HG02610 (cell line): ENCODE results near the gene FMOD.

ENCODE experiments used
- ATAC-seq: cut with Tn5 transposase; IDR thresholded peaks from one replicate; pipeline ENCODE4 v1.9.1; 2021; ENCODE audit warnings: mild to moderate bottlenecking, moderate library complexity; ENCODE audit not compliant: unreplicated experiment

Gene FMOD

DNA sequence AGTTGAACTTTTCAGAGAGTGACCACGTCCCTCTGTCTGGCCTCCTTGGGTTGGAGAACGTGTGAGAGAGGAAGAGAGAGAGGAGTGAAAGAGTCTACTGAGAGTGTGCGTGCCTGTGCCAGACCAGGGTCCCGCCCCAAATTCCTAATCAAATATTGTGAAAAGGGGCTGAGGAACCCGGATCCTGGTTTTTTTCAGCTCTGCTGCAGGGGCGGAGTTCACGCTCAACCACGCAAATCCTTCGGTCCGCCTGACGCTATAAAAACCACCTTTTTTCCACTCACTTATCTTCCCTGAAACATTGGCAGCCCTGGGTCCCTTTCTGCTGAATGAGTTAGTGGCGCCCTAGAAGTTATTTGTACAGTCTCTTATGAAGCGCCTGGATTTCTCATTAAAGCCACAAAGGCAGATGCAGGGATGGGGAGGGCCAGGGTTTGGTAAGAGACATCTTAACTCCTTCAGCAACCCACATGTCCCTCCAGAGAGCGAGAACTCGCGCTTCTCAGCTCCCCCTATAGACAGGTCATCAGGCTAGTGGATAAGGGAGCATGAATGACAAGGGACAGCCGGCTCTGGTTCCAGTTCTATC is at the start of gene FMOD:
Gene FMOD, minus strand, starts transcription at position 86 of the 589 bp plus-strand sequence. CDS start 2,852 bp downstream, outside the sequence.
- ATAC-seq = no peak

GRCh38 chr1:203396595-203397194 is 45.8 kb upstream of the FMOD start:
- ATAC-seq = no peak

GRCh38 chr1:203395751-203396150 is 44.8 kb upstream of the FMOD start:
- no peak for ATAC-seq

DNA sequence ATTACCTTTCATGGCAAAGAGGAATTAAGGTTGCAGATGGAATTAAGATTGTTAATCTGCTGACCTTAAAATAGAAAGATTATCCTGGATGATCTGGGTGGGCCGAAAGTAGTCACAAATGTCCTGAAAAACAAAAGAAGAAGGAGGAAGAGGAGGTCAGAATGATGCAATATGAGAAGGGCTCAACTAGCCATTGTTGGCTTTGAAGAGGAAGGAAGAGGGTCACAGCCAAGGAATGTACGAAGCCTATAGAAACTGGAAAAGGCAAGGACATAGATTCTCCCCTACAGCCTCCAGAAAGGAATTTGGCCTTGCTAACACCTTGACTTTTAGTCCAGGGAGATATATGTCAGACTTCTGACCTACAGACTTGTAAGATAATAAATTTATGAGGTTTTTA is 39.4 kb upstream of the FMOD start:
- no peak for ATAC-seq

DNA sequence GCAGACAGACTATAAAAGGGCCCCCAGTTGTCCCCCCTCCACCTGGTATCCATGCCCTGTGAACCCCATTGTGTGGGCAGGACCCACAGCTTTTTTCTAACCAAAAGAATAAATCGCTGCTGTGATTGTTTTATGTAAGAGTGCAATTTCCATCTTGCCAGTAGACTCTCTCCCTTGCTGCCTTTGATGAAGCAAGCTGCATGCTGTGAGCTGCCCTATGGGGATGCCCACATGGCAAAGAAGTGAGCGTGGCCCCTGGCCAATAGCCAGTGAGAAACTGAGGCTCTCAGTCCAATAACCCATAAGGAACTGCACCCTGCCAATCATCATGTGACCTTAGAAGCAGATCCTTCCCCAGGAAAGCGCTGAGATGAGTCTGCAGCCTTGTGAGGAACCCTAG is 37.8 kb upstream of the FMOD start:
- no peak for ATAC-seq

DNA sequence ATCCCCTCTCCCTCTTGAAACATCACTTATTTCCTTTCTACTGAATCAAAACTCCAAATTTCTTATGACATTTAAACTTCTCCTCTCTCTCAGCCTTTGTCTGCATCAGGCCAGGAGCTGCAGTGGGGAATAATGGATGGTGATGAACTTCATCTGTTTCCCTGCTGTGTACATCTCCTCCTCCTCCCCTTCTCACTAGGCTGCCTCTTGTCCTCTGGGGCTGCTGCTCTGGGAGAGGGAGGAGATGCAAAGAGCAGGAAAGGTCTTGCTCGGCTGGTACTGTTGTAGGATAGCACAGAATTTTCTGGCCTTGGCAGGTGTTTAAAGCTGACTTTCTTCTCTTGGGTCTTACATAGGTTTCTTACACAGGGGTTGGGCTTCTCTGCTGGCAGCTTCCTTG is 31.1 kb upstream of the FMOD start:
- ATAC-seq = no peak

GRCh38 chr1:203381151-203381751 is 30.3 kb upstream of the FMOD start:
- ATAC-seq = peak; percentile 81

- peak; percentile 61 for ATAC-seq
Measured at GRCh38 chr1:203380420-203381150, 29.7 kb upstream of the FMOD start.

GRCh38 chr1:203379825-203380224 is 28.9 kb upstream of the FMOD start:
- ATAC-seq = no peak

- ATAC-seq = no peak
Measured at GRCh38 chr1:203378556-203379245, 27.8 kb upstream of the FMOD start.

DNA sequence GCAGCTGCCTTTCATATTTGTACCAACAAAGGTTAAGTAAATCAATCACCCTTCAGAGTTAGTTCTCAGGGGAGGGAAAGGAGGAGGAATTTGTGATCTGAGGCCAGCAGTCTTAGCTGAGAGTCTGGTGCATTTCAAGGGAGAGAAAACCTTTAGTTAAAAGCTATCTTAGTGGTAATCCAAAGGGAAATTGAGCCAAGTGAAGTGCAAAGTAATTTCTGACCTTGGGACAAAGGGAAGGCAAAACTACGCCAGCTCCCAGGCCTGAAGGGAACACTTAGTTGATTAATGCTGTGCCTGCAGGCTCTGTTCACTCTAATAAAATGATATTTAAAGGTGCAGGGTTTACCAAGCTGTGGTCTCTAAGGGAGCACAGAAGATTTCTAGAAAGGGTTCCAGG is 23.1 kb upstream of the FMOD start:
- ATAC-seq = no peak

GRCh38 chr1:203373002-203373401 is 22.1 kb upstream of the FMOD start:
- no peak for ATAC-seq

DNA sequence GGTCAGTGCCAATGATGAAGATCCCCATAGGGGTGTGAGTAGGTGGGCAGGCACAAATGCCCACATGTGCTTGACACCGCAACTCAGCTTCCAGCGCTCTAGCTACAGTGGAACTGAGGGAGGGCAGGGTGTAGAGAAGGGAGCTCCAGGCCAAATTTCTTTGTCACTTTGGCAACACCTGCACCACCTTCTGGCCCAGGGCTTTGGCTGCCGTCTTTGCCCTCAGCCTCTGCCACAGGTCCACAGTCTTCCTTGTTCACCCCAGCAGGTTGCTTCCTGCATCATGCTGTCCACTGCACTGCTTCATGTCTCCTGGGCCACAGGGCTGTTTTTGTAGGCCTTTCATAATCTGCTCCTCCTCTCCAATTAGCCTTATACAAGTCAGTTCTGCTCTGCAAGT is 20.4 kb upstream of the FMOD start:
- no peak for ATAC-seq

GRCh38 chr1:203369666-203370065 is 18.7 kb upstream of the FMOD start:
- ATAC-seq = no peak

GRCh38 chr1:203368624-203369451 is 17.9 kb upstream of the FMOD start:
- no peak for ATAC-seq

DNA sequence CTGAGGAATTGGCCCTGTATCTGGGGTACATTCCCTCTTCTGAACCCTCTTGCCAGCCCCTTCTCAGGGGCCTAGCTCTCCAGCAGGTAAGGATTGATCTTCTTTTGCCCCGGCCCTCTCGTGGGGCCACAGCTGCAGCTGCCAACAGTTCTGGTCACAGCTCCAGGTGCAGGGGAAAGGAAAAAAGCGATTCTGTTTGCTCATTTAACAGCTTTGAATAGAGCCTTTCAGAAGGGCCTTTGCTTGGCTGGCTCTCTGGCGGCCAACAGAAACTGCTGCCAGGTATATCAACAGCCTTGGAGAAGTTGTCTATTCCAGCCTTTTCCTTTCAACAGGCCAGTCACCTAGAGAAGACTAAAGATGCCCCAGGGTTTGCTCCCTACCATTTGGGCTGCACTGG is 16.1 kb upstream of the FMOD start:
- no peak for ATAC-seq

DNA sequence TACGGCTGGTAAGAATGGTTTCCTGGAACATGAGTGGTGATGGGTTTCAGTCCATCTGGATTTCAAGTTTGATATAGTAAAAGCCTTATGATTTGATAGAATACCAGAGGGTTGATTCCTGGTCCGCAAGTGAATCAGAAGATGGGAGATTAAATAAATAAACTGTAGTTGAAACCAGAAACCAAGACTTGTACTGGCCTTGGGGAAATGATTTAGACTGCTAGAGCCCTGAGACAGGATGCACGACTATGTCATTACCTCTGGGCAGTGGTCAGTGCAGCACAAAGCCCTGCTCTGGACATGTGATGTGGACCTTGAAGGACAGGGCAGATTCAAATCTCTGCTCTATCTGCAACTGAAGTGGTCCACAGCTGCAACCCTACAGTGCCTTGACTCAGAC is 15.6 kb upstream of the FMOD start:
- no peak for ATAC-seq

- no peak for ATAC-seq
Measured at GRCh38 chr1:203364806-203365205, 13.9 kb upstream of the FMOD start.

GRCh38 chr1:203364094-203364801 is 13.3 kb upstream of the FMOD start:
- no peak for ATAC-seq

- ATAC-seq = no peak
Measured at GRCh38 chr1:203362720-203363025, 11.8 kb upstream of the FMOD start.
